ENCODE measurements around the gene KLHL42.
"Not testable (repeated sequence)": the region's sequence is repeated elsewhere in the genome, so short reads cannot be mapped to it uniquely, and the experiment has no call there.

KLHL42 gene

GRCh38 chr12:27779920-27780611, at the start of gene KLHL42, which contains the start of gene MANSC4:
TSS of gene KLHL42 (plus strand) at chr12:27780233. CDS start at chr12:27780331, 98 bp downstream.
TSS of gene MANSC4 (minus strand) at chr12:27780236. CDS start at chr12:27771276, 8,960 bp downstream.
- DNase-seq = peak; percentile 61 to 70

GRCh38 chr12:27732281-27732680, 47.8 kb upstream of the KLHL42 start:
- DNase-seq = no peak

- DNase-seq = peak; percentile 20 to 41
These were observed 46.9 kb upstream of the KLHL42 start for GRCh38 chr12:27733052-27733656.

GRCh38 chr12:27733791-27734190, 46.2 kb upstream of the KLHL42 start:
- no peak for DNase-seq

- DNase-seq = not testable (repeated sequence)
These were observed 45.7 kb upstream of the KLHL42 start for GRCh38 chr12:27734321-27734720.

GRCh38 chr12:27743601-27744000, 36.4 kb upstream of the KLHL42 start:
- no peak for DNase-seq

GRCh38 chr12:27745734-27746133, 34.3 kb upstream of the KLHL42 start:
- not testable (repeated sequence) for DNase-seq

GRCh38 chr12:27747111-27747820, 32.8 kb upstream of the KLHL42 start:
- no peak for DNase-seq

GRCh38 chr12:27751386-27752047, 28.5 kb upstream of the KLHL42 start:
- DNase-seq = no peak

GRCh38 chr12:27754795-27755194, 25.2 kb upstream of the KLHL42 start:
- DNase-seq = no peak

GRCh38 chr12:27756670-27757195, 23.3 kb upstream of the KLHL42 start:
- DNase-seq = no peak

GRCh38 chr12:27762757-27763156, 17.3 kb upstream of the KLHL42 start:
- DNase-seq = no peak

GRCh38 chr12:27766587-27766986, 13.4 kb upstream of the KLHL42 start:
- no peak for DNase-seq

GRCh38 chr12:27769142-27769673, 10.8 kb upstream of the KLHL42 start:
- no peak for DNase-seq

GRCh38 chr12:27771481-27772327, 8.3 kb upstream of the KLHL42 start:
- no peak for DNase-seq

GRCh38 chr12:27772328-27773049, 7.5 kb upstream of the KLHL42 start:
- DNase-seq = no peak

- DNase-seq = no peak
These were observed 2.9 kb upstream of the KLHL42 start for GRCh38 chr12:27777141-27777540.

GRCh38 chr12:27778206-27778605, 1.8 kb upstream of the KLHL42 start:
- DNase-seq = no peak

GRCh38 chr12:27779416-27779919, 565 bp upstream of the KLHL42 start:
- peak in 1 of 2 donors; percentile 4 for DNase-seq

GRCh38 chr12:27780612-27781408, 777 bp downstream of the KLHL42 start:
- peak; percentile 11 to 15 for DNase-seq

All from CD4-positive, alpha-beta T cell treated with Interleukin-1 beta for 1 hour (primary cell).